Measurements from ENCODE around the gene PIANP.

The PIANP gene

DNA sequence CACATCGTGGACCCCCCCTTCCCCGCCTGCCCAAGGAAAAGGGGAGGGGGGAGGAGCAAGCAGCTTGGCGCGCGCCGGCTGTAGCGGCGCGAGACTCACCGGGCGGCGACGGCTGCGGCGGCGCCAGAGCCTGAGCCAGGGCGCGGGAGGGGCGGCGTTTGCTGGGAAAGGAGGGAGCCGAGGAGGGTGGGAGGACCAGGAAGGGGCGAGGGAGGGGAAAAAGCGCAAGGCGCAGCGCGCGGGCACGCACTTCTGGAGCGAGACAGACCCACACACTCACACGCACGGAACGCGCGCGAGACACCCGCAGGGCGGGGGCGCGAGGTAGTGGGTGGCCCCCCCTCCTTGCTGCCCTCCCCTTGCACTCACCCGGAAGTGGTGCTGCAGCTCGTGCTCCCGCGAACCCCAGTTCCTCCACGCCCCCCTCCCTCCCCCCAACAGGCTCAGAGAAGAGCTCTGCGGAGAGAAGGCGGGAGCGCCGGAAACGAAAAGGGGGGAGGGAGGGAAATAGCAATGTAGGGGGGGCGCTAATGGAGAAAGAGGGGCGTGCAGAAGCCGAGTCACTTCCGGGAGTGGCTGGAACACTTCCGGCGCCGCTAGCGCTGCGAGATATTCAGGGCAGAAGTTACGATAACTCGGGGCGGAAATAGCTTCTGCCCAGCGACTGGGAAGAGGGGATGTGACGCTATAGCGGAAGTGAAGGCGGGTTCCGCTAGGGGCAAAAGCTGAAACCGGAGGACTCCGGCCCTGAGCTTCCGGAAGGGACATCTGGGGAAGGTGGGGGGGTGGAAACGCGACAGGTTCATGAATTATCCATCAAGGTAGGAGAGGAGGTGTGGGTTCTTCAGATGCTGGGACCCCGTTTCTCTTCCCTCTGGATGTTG lies 11.4 kb downstream of the PIANP start, which contains the start of gene ZNF384:
ZNF384 (minus strand) TSS at position 377 of the 884 bp plus-strand sequence. CDS start 9,855 bp downstream, outside the sequence.
- H3K27ac ChIP-seq (ENCODE audit: low read length) = peak within 1 kb of the TSS; percentile 97

DNA sequence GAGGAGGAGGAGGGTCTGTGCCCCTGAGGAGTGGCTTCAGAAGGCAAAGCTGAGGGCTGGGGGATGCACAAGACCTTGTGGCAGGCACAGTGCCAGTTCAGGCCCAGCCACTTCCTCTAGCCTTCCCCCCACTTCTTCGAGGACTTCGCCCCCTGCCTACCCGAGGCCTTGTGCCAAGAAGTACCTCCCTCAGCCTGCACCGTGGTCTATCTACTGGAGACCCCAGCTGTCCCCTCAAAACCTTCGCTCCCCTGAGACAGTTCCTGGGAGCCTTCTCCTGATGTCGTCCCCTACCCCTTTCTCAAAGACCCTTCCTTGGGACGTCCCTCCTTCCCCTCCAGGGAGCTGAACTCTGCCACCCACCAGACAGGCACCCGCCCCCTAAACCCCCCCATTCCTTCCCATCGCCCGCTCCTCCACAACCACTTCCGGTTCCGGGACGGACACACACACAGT lies 12.0 kb downstream of the PIANP start:
- Histone ChIP-seq H3K4me2 (ENCODE audit: insufficient read depth, low read length) (peak overlapping the region; percentile 95), H4K20me1 (ENCODE audit: insufficient read depth, low read length) (peaks cover 5% of the 10 kb centered on the region; the same call in 1 of the 2 replicates), H3K27ac (ENCODE audit: low read length) (peak overlapping the region; percentile 97), H3K79me2 (ENCODE audit: insufficient read depth, low read length) (peaks cover 67% of the 10 kb centered on the region), H3K27me3 (ENCODE audit: insufficient read depth, low read length, poor library complexity) (no peaks in the 10 kb centered on the region), H3K4me1 (ENCODE audit: insufficient read depth, low read length) (peaks cover 65% of the 10 kb centered on the region), H3K9me3 (ENCODE audit: insufficient read depth, low read length, severe bottlenecking) (no peaks in the 10 kb centered on the region), H3K4me3 (ENCODE audit: low read depth in 1 of 2, low read length in 2 of 2) (peak overlapping the region; percentile 59 to 77), H3K9ac (ENCODE audit: low read depth, low read length) (peak overlapping the region; percentile 87), H2AFZ (ENCODE audit: low read depth, low read length) (peak overlapping the region; percentile 83), H3K36me3 (ENCODE audit: insufficient read depth, low read length) (peaks cover 22% of the 10 kb centered on the region)
- peak; percentile 42 for ATAC-seq (ENCODE audit: insufficient read depth, low read depth)
- TF ChIP-seq, protein P1, sequence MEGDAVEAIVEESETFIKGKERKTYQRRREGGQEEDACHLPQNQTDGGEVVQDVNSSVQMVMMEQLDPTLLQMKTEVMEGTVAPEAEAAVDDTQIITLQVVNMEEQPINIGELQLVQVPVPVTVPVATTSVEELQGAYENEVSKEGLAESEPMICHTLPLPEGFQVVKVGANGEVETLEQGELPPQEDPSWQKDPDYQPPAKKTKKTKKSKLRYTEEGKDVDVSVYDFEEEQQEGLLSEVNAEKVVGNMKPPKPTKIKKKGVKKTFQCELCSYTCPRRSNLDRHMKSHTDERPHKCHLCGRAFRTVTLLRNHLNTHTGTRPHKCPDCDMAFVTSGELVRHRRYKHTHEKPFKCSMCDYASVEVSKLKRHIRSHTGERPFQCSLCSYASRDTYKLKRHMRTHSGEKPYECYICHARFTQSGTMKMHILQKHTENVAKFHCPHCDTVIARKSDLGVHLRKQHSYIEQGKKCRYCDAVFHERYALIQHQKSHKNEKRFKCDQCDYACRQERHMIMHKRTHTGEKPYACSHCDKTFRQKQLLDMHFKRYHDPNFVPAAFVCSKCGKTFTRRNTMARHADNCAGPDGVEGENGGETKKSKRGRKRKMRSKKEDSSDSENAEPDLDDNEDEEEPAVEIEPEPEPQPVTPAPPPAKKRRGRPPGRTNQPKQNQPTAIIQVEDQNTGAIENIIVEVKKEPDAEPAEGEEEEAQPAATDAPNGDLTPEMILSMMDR (IDR thresholded peaks at IDR 0.05; ENCODE audit: borderline replicate concordance, extremely low read depth, low read length, poor library complexity, severe bottlenecking) = no peak
- no peak for TF ChIP-seq EZH2 (IDR thresholded peaks at IDR 0.05; ENCODE audit: borderline replicate concordance, low read depth, low read length, severe bottlenecking)
- no peak for DNase-seq

More for the DNA sequence above, 11.4 kb downstream of the PIANP start, which contains the start of gene ZNF384:
- Histone ChIP-seq H3K27me3 (ENCODE audit: insufficient read depth, low read length, poor library complexity) (no peaks in the 10 kb centered on the region), H3K79me2 (ENCODE audit: insufficient read depth, low read length) (peaks cover 61% of the 10 kb centered on the region), H3K4me3 (ENCODE audit: low read depth in 1 of 2, low read length in 2 of 2) (peak within 1 kb of the TSS; percentile 70 to 77), H3K9ac (ENCODE audit: low read depth, low read length) (peak within 1 kb of the TSS; percentile 87), H3K9me3 (ENCODE audit: insufficient read depth, low read length, severe bottlenecking) (no peaks in the 10 kb centered on the region), H3K36me3 (ENCODE audit: insufficient read depth, low read length) (peaks cover 15% of the 10 kb centered on the region), H2AFZ (ENCODE audit: low read depth, low read length) (peak within 1 kb of the TSS; percentile 83), H3K4me1 (ENCODE audit: insufficient read depth, low read length) (peaks cover 58% of the 10 kb centered on the region), H3K4me2 (ENCODE audit: insufficient read depth, low read length) (peak within 1 kb of the TSS; percentile 95), H4K20me1 (ENCODE audit: insufficient read depth, low read length) (peaks cover 5% of the 10 kb centered on the region; the same call in 1 of the 2 replicates)
- DNase-seq (peak; percentile 98), ATAC-seq (ENCODE audit: insufficient read depth, low read depth) (peak; percentile 80)
- TF ChIP-seq EZH2 (IDR thresholded peaks at IDR 0.05; ENCODE audit: borderline replicate concordance, low read depth, low read length, severe bottlenecking) = no peak
- TF ChIP-seq, protein P1 (IDR thresholded peaks at IDR 0.05; ENCODE audit: borderline replicate concordance, extremely low read depth, low read length, poor library complexity, severe bottlenecking) = peak; percentile 23

DNA sequence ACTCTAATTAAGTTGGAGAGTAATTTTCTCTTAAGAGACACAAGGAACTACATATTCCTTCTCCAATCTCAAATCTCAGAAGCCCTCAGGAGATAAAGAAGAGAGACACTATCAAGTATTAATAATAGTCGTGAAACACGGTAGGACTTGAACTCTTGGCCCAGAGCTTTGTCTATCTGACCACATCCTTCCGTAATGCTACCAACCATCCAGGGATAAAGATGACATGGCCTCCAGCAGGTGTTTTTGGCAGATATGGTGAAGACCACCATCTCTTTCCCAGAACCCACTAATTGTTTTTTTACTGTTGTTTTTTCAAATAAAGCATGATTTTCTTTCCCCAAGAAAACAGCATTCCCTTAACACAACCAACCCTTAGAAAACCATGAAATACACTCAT lies 14.8 kb downstream of the PIANP start:
- H3K9me3 ChIP-seq (ENCODE audit: insufficient read depth, low read length, severe bottlenecking) = no peaks in the 10 kb centered on the region
- ATAC-seq (ENCODE audit: insufficient read depth, low read depth) (no peak), DNase-seq (no peak)
- peaks cover 93% of the 10 kb centered on the region for H3K79me2 ChIP-seq (ENCODE audit: insufficient read depth, low read length)
- peaks cover 42% of the 10 kb centered on the region for H3K36me3 ChIP-seq (ENCODE audit: insufficient read depth, low read length)
- H4K20me1 ChIP-seq (ENCODE audit: insufficient read depth, low read length) = peaks cover 10% of the 10 kb centered on the region; the same call in 1 of the 2 replicates
- H3K27me3 ChIP-seq (ENCODE audit: insufficient read depth, low read length, poor library complexity) = no peaks in the 10 kb centered on the region
- no peak overlapping the region for H3K27ac ChIP-seq (ENCODE audit: low read length)
- no peak overlapping the region for H3K4me3 ChIP-seq (ENCODE audit: low read depth in 1 of 2, low read length in 2 of 2)
- H2AFZ ChIP-seq (ENCODE audit: low read depth, low read length) = no peak overlapping the region
- TF ChIP-seq, protein P1 (IDR thresholded peaks at IDR 0.05; ENCODE audit: borderline replicate concordance, extremely low read depth, low read length, poor library complexity, severe bottlenecking) = no peak
- TF ChIP-seq EZH2 (IDR thresholded peaks at IDR 0.05; ENCODE audit: borderline replicate concordance, low read depth, low read length, severe bottlenecking) = no peak
- no peak overlapping the region for H3K9ac ChIP-seq (ENCODE audit: low read depth, low read length)
- H3K4me1 ChIP-seq (ENCODE audit: insufficient read depth, low read length) = peaks cover 62% of the 10 kb centered on the region
- H3K4me2 ChIP-seq (ENCODE audit: insufficient read depth, low read length) = peak overlapping the region; percentile 95; the same call in 1 of the 2 replicates
